Lower lobe of right lung (tissue), 2 donors: ENCODE results near the gene KCNH6. TPM values are rescaled to one million over a fixed set of nuclear protein-coding genes. Genes with fewer than 3 reads are reported as not detected.

Experiments used
- ATAC-seq, 2 donors: fragments of 200-7000 bp; cut with Tn5 transposase; one replicate each; pipeline ENCODE4 v1.9.1; 2020 to 2022; ENCODE audit warnings: mild to moderate bottlenecking in 2 of 2, moderate library complexity in 2 of 2
- DNase-seq: peaks from one replicate; pipeline ENCODE4 v3.0.0-alpha.2; 2020
- H3K27ac ChIP-seq: fragments of 200-600 bp; one replicate; pipeline ENCODE4 v1.8.0; 2022
- H3K27me3 ChIP-seq: fragments of 200-600 bp; one replicate; pipeline ENCODE4 v1.8.0; 2022; ENCODE audit warnings: low read depth
- H3K36me3 ChIP-seq: fragments of 200-600 bp; one replicate; pipeline ENCODE4 v1.8.0; 2022; ENCODE audit warnings: mild to moderate bottlenecking
- H3K4me1 ChIP-seq: fragments of 200-600 bp; one replicate; pipeline ENCODE4 v1.8.0; 2022
- H3K4me3 ChIP-seq: fragments of 200-600 bp; one replicate; pipeline ENCODE4 v1.8.0; 2022; ENCODE audit warnings: mild to moderate bottlenecking
- H3K9me3 ChIP-seq: fragments of 200-600 bp; one replicate; pipeline ENCODE4 v1.8.0; 2022
- CTCF ChIP-seq: fragments of 200-600 bp; IDR thresholded peaks from one replicate; pipeline ENCODE4 v1.8.0; 2022; ENCODE audit warnings: antibody characterized with exemption, mild to moderate bottlenecking
- intact Hi-C: fragments of 100-400 bp; cut with DNase I; formaldehyde crosslinking; loops from one replicate; pipeline ENCODE4 v1.11.0; 2022
- total RNA-seq: library from RNA; stranded (reverse); fragmentation: NEBNext Ultra II Directional; extraction: Animal tissue kit (Norgen Biotek cat#: 25700); gene quantifications from one replicate; pipeline ENCODE4 v1.2.1, GENCODE V29; 2021
- donor health status: DM: no; HTN: yes; CAD: no; lungs with severe emphysema.

KCNH6 gene
- total RNA-seq, 1 donor from 2014 or later, result 0.27 TPM

GRCh38 chr17:63533433-63534077 is 10.4 kb downstream of the KCNH6 start:
- intact Hi-C loops, result no loop called here
- no peak for DNase-seq
- Histone ChIP-seq H3K27ac (no peak overlapping the region), H3K9me3 (no peaks in the 10 kb centered on the region), H3K27me3 (peaks cover 10% of the 10 kb centered on the region), H3K4me1 (peaks cover 8% of the 10 kb centered on the region), H3K4me3 (no peak overlapping the region), H3K36me3 (no peaks in the 10 kb centered on the region)
- no peak for ATAC-seq
- TF ChIP-seq CTCF, result no peak

DNA sequence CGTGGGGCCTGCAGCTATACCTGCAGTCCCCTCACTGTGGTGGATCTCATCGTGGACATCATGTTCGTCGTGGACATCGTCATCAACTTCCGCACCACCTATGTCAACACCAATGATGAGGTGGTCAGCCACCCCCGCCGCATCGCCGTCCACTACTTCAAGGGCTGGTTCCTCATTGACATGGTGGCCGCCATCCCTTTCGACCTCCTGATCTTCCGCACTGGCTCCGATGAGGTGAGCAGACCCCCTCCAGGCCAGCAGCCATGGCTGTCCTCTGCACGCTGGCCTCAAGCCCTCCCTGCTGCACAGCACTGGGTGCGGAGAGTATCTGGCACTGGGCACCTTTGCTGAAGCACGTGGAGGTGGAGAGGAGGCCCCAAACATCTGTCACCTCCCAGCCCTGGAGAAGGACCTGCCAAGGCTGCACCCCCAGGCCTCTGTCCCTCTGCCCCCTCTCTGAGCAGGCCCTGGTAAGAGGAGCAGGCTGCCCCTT is 11.0 kb downstream of the KCNH6 start:
- Histone ChIP-seq H3K27ac (no peak overlapping the region), H3K27me3 (peaks cover 16% of the 10 kb centered on the region), H3K4me3 (no peak overlapping the region), H3K4me1 (peaks cover 8% of the 10 kb centered on the region), H3K9me3 (no peaks in the 10 kb centered on the region), H3K36me3 (no peaks in the 10 kb centered on the region)
- DNase-seq, result no peak
- TF ChIP-seq CTCF, result no peak
- no peak for ATAC-seq
- intact Hi-C loops, result no loop called here

DNA sequence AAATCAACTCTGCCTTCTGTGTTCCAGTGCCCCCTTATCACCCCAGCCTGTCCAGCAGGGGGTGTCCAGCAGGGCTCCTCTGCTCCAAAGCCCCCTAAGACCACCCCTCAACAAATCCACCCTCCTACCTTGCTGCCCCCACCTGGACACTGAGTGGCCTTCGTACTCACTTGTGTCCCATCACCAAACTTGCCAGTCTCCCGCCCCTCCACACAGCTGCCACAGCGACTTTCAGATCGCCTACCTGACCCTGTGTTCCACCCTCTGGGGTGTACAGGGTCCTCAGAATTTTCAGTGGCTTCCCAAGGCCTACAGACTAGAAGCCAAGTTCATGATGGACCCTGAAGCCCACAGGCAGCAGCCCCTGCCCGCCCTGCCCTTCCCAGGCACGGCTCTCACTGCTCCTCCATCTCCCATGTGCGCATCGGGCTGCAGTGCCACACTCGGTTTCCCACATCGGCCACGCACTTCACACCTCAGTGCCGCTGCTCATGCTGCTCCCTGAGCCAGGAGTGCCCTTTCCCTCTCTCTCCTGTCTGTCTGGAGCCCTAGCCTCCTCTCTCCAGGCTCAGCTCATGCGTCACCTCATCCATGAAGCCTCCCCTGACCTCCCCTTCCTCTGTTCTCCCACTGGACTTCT is 11.8 kb downstream of the KCNH6 start:
- Histone ChIP-seq H3K9me3 (no peaks in the 10 kb centered on the region), H3K4me1 (peaks cover 8% of the 10 kb centered on the region), H3K27ac (no peak overlapping the region), H3K27me3 (peaks cover 24% of the 10 kb centered on the region), H3K36me3 (no peaks in the 10 kb centered on the region), H3K4me3 (no peak overlapping the region)
- no peak for DNase-seq
- TF ChIP-seq CTCF, result no peak
- intact Hi-C loops, result no loop called here
- no peak for ATAC-seq

DNA sequence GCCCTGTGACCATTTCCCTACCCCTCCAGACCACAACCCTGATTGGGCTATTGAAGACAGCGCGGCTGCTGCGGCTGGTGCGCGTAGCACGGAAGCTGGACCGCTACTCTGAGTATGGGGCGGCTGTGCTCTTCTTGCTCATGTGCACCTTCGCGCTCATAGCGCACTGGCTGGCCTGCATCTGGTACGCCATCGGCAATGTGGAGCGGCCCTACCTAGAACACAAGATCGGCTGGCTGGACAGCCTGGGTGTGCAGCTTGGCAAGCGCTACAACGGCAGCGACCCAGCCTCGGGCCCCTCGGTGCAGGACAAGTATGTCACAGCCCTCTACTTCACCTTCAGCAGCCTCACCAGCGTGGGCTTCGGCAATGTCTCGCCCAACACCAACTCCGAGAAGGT is 12.5 kb downstream of the KCNH6 start:
- intact Hi-C loops, result no loop called here
- no peak overlapping the region for H3K4me3 ChIP-seq
- no peak for ATAC-seq
- H3K27me3 ChIP-seq, result peaks cover 25% of the 10 kb centered on the region
- no peaks in the 10 kb centered on the region for H3K9me3 ChIP-seq
- H3K4me1 ChIP-seq, result peaks cover 8% of the 10 kb centered on the region
- H3K36me3 ChIP-seq, result no peaks in the 10 kb centered on the region
- DNase-seq, result peak; percentile 46
- no peak overlapping the region for H3K27ac ChIP-seq
- no peak for TF ChIP-seq CTCF

GRCh38 chr17:63537001-63537400 is 13.8 kb downstream of the KCNH6 start:
- DNase-seq, result peak; percentile 3
- no peaks in the 10 kb centered on the region for H3K36me3 ChIP-seq
- no peak for TF ChIP-seq CTCF
- H3K27ac ChIP-seq, result no peak overlapping the region
- no peak overlapping the region for H3K4me3 ChIP-seq
- no peak for ATAC-seq
- peaks cover 8% of the 10 kb centered on the region for H3K4me1 ChIP-seq
- H3K9me3 ChIP-seq, result no peaks in the 10 kb centered on the region
- peaks cover 25% of the 10 kb centered on the region for H3K27me3 ChIP-seq
- intact Hi-C loops, result no loop called here
